Measurements from ENCODE around the gene NANP.
A peak's percentile ranks its signal among the peaks of the same experiment; 100 is the strongest.
"Not testable (repeated sequence)": the region's sequence is repeated elsewhere in the genome, so short reads cannot be mapped to it uniquely, and the experiment has no call there.

NANP gene, protein sequence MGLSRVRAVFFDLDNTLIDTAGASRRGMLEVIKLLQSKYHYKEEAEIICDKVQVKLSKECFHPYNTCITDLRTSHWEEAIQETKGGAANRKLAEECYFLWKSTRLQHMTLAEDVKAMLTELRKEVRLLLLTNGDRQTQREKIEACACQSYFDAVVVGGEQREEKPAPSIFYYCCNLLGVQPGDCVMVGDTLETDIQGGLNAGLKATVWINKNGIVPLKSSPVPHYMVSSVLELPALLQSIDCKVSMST

DNA sequence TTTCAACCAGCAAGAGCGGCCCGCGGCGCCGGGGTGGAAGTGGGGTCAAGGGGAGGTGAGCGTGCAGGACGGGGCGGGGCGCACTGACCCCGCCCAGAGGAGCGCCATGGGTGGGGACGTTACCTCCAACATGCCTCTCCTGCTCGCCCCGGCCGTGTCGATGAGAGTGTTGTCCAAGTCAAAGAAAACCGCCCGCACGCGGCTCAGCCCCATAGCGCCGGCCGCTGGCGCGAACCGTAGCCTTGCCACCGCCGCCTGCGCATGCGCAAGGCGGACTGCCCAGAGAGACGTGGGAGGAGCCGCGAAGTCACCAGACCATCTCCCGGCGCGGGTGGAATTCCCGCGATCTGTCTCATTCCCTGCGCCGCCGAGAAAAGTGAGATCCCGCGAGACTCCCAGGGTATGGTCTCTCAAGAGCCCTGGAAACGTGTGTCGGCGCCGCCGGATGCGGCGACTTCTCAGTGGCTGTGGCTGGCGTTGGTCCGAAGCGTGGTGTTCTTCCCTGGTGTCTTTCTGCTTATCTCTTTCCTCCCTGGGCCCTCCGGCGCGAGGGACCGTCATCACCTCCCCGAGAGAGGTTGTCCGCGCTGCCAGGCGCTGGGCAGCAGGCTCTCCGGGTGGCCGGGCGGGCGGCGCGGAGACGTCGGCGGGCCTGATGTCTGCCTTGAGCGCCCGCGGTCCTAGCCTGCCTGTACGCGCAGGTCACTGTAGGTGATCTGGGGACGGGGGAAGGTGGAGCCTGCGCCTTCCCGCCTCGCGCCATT lies at the start of gene NANP:
Gene NANP (minus strand): TSS at position 279 of the 764 bp plus-strand sequence. CDS start 66 bp downstream, at position 213.
- DNase-seq: peak; percentile 97

DNA sequence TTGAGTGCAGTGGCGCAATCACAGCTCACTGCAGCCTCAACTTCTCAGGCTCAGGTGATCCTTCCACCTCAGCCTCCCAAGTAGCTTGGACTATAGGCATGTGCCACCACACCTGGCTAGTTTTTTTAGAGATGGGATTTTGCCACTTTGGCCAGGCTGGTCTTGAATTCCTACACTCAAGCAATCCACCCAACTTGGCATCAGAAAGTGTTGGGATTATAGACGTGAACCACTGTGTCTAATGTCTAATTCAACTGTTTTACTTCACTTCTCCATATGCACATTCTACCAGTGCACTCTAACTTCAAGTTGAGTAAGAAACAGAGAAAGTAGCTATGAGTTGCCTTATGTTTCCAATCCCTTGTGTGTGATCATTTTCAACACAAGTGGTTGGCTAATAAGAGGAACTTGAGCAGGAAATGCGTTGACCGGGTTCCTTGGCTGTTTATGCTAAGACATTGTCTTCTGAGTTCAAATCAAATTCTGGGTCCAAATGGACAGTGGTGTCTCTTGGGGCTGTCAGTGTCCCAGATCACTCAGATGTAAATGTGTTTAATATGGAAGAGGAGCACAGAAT lies 48.9 kb upstream of the NANP start:
- peak; percentile 23 for DNase-seq

DNA sequence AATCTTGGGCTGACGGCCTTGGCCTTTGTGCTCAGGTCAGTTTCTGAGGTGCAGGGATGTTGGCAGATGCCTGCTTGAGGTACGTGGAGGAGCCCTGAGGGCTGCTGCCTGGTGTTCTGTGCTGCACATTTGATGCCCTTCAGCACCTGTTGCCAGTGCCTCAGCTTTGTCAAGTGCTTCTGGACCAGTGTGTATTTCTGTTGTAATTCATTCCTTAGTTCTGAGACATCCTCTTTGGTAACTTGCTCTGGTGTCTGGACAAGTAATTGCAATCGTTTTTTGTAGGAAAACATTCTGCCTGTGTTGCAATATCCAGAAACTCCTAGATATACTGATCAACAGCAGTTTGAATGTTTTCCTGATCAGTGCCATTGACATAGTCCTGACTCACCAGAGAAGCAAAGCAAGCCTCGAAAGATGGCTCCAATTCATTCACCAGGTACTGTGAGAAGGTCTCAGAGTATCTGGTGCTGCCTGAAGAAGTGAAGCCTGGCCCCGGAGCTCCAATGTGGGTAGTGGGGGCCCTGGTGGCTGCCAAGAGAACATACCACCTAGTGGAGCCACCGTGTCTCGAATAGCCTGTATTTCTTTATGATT lies 46.1 kb upstream of the NANP start:
- DNase-seq: peak; percentile 40

DNA sequence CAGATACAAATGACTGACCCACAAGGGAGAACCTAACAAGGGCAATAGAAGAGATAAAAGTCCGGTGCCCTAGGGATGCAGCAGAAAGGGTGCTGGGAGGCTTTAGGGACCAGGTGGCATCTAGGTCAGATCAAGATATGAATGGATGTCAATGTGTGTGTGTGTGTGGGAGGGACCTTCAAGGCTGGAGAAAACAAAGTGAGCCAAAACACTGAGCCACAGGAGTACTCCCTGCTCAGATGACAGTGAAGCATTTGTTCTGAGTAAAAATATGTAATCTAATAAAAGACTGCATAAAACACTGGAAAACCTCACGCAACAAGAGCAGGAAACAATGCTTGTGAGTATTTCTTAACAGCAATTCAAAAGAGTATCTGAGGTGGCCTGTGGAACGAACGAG lies 44.6 kb upstream of the NANP start:
- DNase-seq: no peak

DNA sequence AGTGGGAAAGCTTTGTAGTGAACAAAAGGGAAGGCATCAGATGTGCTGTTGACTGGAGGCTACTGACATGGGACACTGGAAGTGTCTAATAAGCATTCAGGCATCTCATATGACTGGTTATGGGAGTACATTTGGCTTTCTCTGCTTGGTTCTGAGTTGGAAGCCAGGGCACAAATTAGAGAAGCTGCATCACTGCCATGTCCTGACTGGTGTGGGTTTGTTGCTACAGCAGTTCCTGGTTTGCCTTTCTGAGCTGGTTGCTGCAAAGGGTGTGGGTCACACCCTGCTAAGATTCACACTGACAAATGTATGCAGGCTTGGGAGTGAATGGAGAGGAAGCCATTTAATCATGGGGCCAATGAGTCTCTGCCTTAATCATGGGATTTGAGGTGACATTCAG lies 36.2 kb upstream of the NANP start:
- no peak for DNase-seq

DNA sequence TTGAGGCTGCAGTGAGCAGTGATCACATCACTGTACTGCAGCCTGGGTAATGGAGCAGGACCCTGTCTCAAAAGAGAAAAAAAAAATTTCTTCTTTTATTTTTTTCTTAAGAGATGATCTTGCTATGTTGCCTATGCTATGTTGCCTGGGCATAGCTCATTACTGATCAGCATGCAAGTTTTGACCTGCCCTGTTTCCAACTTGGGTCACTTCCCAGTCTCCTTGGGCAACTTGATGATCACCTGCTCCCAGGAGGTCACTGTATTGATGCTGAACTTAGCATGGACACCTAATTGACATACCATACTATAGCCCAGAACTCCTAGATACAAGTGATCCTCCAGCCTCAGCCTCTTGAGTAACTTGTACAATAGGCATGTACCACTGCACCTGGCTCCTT lies 30.7 kb upstream of the NANP start:
- no peak for DNase-seq

DNA sequence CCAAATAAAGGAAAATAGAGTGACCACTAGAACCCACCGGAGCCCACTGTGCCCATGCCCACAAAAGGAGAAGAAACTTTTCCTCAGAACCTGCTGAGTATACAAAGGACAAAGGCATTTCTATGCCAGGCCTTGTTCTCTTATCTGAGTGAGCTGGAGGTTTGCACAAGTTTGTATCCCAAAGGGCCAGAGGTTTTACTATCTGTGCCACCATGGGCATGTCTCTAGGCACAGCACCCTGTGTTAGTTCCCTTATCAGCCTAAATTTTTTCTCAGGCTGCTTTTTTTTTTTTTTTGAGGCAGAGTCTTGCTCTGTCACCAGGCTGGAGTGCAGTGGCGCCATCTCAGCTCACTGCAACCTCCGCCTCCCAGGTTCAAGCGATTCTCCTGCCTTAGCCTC lies 29.1 kb upstream of the NANP start:
- peak; percentile 94 for DNase-seq

DNA sequence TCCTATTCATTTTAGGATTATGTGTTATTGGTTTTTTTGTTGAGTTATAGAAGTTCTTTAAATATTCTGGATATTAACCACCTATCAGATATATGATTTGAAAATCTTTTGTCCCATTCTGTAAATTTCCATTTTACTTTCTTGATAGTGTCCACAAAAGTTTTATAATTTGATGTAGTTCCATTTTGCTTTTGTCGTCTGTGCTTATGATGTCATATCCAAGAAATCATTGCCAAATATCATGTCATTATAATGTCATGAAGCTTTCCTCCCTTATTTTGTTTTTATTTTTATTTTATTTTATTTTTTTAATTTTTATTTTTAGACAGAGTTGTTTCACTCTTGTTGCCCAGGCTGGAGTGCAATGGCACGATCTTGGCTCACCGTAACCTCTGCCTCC lies 21.0 kb upstream of the NANP start:
- no peak for DNase-seq

DNA sequence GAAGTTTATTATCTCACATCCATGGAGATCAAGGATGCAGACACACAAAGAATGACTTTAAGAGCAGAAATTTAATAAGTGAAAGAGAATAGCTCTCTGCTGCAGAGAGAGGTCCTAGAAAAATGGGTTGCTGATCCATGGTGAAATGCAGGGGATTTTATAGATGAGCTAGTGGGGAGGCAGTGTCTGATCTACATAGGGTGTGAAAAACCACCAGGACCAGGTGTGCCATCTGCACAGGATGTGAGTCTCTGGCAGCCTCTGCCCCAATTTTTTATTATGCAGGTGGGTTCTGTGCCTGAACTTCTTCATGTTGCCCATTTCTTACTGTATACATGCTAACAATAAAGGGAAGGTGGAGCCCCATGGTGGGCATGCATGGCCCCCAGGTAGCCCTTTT lies 19.9 kb upstream of the NANP start:
- no peak for DNase-seq

DNA sequence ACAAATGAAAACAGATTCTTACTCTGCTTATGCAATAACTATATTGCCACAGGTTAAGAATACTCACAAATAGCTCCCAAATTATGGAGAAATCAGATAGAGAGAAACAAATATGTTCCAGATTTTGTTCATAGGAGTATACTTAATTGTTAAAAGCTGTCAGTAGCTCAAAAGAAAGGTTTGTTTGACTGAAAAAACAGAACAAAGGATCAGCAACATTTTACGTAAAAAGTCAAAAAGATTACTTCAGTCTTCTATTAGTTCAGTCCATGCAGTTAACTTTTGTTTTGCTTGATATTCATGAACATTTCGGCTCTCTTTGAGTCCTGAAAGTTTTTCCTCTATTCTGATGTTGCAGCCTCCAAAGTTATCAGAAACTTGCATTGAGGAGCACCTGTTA lies 13.4 kb upstream of the NANP start:
- no peak for DNase-seq

DNA sequence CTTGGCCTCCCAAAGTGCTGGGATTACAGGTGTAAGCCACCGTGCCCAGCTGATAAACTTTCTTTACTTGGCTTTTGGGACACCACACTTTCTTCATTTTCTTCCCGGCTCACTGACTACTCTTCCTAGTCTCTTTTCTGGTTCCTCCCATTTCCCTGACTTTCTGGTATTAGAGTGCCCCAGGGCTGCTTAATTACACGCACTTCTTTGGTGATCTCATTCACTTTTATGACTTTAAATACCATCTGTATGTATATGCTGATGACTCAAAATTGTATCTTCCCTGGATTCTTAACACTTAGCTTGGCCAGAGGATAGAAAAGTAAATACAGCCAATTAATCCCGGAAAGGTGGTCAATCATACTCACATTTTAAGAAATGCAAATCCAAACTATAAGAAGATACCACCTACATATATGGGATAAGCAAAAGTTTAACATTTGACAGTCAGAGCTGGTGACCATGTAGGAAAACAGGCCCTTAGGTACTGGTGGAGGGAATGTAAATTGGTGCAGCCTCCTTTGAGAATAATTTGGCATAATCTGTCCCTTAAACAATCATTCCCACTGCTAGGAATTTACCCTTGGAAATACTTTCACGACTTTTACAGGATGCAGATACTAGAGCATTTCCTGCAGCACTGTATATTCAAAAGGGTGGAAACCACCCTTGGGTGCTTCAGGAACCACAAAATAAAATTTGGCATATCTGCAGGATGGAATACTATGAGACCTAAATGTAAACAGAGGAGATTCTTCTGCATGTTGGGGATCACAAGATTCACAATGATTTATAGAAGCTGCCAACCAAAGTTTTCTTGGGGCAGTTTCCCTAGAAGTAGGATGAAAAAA lies 9.4 kb upstream of the NANP start:
- no peak for DNase-seq

DNA sequence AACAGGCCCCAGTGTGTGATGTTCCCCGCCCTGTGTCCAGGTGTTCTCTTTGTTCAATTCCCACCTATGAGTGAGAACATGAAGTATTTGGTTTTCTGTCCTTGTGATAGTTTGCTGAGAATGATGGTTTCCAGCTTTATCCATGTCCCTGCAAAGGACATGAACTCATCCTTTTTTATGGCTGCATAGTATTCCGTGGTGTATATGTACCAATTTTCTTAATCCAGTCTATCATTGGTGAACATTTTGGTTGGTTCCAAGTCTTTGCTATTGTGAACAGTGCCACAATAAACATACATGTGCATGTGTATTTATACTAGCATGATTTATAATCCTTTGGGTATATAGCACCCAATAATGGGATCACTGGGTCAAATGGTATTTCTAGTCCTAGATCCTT lies 6.8 kb upstream of the NANP start:
- DNase-seq: not testable (repeated sequence)

DNA sequence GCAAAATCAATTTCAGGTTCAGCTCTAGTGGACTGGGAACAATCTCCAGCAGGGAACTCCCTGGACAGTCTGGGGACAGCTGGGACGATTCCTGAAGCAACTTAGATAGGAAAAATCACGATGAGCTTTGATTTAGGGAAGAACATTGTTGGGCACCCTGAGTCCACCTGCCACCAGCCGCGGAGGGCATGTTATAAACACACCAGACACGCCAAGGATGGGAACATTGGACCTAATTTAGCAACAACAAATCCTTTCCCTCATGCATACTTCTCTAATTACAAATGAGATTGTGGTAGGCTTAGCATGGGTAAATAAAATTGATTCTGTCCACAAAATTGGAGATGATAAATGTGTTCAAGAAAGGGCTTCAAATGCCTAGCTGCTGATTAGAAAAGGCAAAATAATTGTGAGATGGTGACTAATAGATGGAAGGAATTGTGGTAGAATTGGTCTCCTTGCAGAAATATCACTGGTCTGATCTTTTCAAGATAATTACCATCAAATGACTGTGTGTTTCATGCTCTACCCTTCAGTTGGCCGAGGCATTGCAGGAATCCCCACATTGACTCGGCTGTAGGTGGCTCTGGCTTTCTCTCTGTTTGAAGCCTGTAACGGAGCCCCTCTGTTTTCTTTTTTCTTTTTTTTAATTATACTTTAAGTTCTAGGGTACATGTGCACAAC lies 6.1 kb upstream of the NANP start:
- DNase-seq: no peak

DNA sequence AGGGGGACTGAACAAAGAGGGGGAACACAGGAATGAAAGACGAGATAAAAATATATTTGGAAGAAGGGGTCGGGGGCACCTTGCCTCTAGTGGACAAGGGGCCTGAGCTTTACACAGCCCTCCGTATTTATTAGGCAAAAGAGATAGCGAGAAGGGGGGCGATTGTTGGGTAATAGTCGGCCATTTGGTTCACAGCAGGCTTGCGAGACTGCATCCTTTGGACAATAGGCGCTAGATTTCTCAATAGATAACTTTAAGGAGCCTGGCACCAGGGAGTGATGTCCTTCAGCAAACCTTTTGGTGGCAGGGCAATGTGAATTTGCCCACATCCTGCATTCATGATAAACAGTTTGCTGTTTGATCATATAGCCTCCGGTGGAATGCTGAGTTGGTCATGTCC lies 3.0 kb upstream of the NANP start:
- no peak for DNase-seq

DNA sequence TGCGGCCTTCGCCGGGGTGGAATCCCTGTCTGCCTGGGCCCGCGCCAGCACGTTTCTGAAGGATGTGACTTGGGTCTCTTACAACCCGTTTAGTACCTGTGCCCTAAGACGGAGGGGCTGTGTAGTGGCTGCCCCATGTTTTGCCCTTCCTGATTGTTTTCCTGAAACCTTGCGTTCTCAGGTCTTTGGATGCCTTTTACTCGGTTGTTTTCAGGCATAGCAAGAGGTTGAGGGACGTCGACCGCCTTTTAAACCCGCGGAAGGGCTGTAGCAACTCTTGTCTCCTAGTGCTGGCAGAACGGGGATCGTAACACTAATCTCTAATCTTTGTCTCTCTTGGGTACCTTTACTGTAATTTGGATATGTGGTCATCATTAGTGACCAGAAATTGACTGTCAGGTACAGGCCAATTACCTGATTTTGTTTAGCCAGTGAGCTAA lies 706 bp upstream of the NANP start:
- peak; percentile 57 for DNase-seq

DNA sequence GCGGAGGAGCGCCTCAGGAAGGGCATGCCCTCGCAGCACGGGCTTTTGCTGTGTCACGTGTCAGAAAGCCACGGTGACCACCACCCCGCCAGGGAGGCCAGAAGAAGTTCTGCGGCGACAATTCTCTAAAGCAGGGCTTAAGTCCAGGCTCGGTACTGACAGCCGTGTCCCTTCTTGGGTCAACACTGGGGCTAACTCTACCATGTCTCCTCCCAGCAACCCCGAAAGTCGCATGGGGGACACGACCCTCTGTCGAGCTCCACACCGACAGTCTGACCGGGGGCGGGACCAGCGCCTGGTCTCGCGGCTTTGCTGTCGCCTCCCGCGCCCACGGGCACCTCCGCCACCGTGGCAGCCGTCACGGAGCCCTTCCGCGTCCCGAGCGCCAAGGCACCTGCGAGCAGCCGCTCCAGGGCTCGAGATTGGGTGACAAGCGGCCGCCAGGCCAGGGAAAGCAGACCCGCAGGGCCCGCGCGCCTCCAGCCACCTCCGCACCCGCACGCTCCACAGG lies 534 bp downstream of the NANP start:
- DNase-seq: peak; percentile 65

DNA sequence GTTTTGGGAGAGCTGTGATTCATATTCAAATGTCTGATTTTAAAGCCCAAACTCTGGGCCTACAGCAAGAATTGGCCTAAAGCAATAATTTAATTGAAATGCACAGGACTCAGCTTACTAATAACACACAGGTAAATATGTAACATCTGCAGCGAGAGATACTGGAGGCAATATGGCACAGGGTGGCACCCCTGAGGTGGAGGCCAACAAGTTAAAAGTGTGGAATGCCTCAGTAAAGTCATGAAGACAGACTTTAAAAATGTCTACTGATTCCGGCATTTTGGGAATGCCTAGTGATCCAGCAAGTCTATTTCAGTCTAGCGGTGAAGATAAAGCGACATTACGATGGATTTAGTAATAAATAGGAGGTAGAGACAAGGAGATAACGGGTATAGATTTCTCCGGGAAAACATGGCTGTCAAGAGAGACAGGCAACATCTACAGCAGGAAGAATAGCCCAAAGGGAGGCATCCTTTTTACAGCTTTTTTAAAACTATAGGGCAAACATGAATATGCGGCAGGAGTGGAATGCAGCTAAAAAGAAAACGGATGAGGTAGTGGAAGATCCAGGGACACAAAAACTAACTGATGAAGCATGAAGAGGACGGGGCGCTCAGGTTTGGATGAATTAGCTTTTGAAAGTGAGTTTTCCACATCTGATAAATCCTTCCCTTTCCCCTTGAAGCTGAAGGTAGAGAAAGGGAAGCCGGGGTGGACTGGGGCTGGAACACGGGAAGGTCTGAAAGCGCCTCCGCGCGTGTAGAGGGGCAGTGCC lies 1.2 kb downstream of the NANP start:
- DNase-seq: peak; percentile 12

DNA sequence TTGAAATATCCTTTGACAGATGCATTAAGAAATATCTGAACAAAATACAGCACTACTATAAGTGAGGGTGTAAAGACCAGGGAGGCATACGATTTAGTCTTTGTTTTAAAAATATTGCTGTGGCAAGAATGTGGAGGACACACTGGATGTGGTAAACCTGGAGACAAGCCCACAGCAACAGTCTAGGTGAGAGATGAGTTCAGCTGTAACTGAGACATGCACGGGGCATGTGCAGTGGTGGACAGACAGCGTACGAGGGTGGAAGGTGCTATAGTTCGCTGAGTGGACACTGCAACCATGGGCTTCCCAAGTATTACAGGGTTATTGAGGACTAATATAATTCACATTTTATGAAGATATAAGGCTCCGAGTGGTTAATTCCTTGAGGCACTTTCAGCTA lies 1.8 kb downstream of the NANP start:
- no peak for DNase-seq

DNA sequence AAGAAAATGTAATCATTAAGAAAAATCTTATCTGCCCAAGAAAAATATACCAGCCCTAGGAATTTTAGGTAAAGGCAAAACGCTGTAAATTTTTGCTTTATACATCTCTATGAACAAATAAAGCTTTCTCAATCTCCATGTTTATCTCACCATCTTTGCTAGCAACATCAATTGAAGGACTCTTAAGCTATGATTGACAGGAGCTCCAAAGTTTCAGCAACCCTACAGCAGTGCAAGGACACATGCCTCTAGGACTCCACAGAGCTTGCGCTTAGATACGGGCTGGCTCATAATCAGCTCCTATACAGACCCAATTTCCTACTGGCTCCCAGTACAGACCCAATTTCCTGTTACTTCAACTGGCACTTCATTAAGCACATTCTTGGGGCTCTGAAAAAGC lies 4.3 kb downstream of the NANP start:
- DNase-seq: no peak

DNA sequence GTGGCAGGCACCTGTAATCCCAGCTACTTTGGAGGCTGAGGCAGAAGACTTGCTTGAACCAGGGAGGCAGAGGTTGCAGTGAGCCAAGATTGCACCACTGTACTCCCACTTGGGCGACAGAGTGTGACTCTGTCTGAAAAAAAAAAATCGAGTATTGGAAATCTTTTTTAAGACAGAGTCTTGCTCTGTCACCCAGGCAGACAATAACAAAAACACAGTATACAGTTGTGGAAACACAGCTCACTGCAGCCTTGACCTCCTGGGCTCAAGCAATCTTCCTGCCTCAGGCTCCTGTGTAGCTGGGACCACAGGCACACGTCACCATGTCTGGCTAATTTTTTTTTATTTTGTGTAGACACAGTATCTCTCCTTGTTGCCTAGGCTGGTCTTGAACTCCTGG lies 15.0 kb downstream of the NANP start:
- DNase-seq: no peak

DNA sequence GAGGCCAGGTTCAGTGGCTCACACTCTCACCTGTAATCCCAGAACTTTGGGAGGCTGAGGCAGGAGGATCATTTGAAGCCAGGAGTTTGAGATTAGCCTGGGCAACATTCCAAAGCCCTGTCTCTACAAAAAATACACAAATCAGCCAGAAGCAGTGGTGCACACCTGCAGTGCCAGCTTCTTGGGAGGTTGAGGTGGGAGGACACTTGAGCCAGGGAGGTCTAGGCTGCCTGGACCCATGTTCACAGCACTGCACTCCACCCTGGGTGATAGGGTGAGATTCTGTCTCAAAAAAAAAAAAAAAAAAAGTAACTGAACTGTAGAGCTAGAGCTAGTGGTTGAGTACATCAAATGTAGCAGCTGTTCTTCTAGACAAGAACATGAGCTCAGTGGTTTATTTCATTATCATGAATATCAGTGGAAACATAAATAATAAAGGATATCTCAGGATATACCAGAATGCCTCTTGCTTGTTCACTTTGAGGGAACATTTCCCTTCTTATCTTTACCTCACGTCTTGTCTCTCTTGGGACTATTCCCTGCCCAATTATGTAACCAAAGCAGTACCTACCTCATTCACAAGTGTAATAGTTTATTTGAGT lies 17.6 kb downstream of the NANP start:
- DNase-seq: peak; percentile 68
